ENCODE results near the gene SPRYD7. TPM values are rescaled to one million over a fixed set of nuclear protein-coding genes. Genes with fewer than 3 reads are reported as not detected.

Gene SPRYD7
- polyA plus RNA-seq (2013, experiment 1 of 4) = 4.9 TPM
- polyA plus RNA-seq (2013, experiment 2 of 4) = 4.7 TPM
- 4.2 TPM for polyA plus RNA-seq (2013, experiment 3 of 4)
- 4.4 TPM for polyA plus RNA-seq (2013, experiment 4 of 4)

GRCh38 chr13:49936075-49936967, at the start of gene SPRYD7:
SPRYD7 (minus strand) TSS chr13:49936340; CDS start chr13:49936235, 105 bp downstream.
- Histone ChIP-seq H3K4me1 (ENCODE audit: control insufficient read depth, insufficient read depth, low read length) (no peaks in the 10 kb centered on the region), H3K4me3 (ENCODE audit: insufficient read depth, low read depth, low read length) (peak within 1 kb of the TSS; percentile 57), H3K36me3 (ENCODE audit: control insufficient read depth, insufficient read depth, low read length) (no peaks in the 10 kb centered on the region), H3K27ac (ENCODE audit: insufficient read depth, low read depth, low read length, poor library complexity, severe bottlenecking) (peak within 1 kb of the TSS; percentile 63), H3K27me3 (ENCODE audit: control insufficient read depth, insufficient read depth, low read length, poor library complexity, severe bottlenecking) (peaks cover 28% of the 10 kb centered on the region), H3K9me3 (ENCODE audit: control insufficient read depth, low read length) (no peaks in the 10 kb centered on the region)
- 1% methylated on average over 71 of the region's 71 CpGs for WGBS, 2 experiments

GRCh38 chr13:49985129-49985528, 49.0 kb upstream of the SPRYD7 start:
- H3K4me1 ChIP-seq (ENCODE audit: control insufficient read depth, insufficient read depth, low read length) = no peaks in the 10 kb centered on the region
- 96 to 97% methylated on average over 1 to 2 of the region's 2 CpGs for WGBS, 2 experiments
- no peak overlapping the region for H3K4me3 ChIP-seq (ENCODE audit: insufficient read depth, low read depth, low read length)
- no peak overlapping the region for H3K27ac ChIP-seq (ENCODE audit: insufficient read depth, low read depth, low read length, poor library complexity, severe bottlenecking)
- no peaks in the 10 kb centered on the region for H3K9me3 ChIP-seq (ENCODE audit: control insufficient read depth, low read length)
- no peaks in the 10 kb centered on the region for H3K36me3 ChIP-seq (ENCODE audit: control insufficient read depth, insufficient read depth, low read length)
- H3K27me3 ChIP-seq (ENCODE audit: control insufficient read depth, insufficient read depth, low read length, poor library complexity, severe bottlenecking) = no peaks in the 10 kb centered on the region

GRCh38 chr13:49980266-49980665, 44.1 kb upstream of the SPRYD7 start:
- H3K27ac ChIP-seq (ENCODE audit: insufficient read depth, low read depth, low read length, poor library complexity, severe bottlenecking) = no peak overlapping the region
- no peaks in the 10 kb centered on the region for H3K4me1 ChIP-seq (ENCODE audit: control insufficient read depth, insufficient read depth, low read length)
- H3K27me3 ChIP-seq (ENCODE audit: control insufficient read depth, insufficient read depth, low read length, poor library complexity, severe bottlenecking) = no peaks in the 10 kb centered on the region
- H3K4me3 ChIP-seq (ENCODE audit: insufficient read depth, low read depth, low read length) = no peak overlapping the region
- no peaks in the 10 kb centered on the region for H3K36me3 ChIP-seq (ENCODE audit: control insufficient read depth, insufficient read depth, low read length)
- H3K9me3 ChIP-seq (ENCODE audit: control insufficient read depth, low read length) = no peaks in the 10 kb centered on the region

GRCh38 chr13:49977992-49978391, 41.9 kb upstream of the SPRYD7 start:
- H3K4me1 ChIP-seq (ENCODE audit: control insufficient read depth, insufficient read depth, low read length) = no peaks in the 10 kb centered on the region
- H3K4me3 ChIP-seq (ENCODE audit: insufficient read depth, low read depth, low read length) = no peak overlapping the region
- no peaks in the 10 kb centered on the region for H3K27me3 ChIP-seq (ENCODE audit: control insufficient read depth, insufficient read depth, low read length, poor library complexity, severe bottlenecking)
- no peaks in the 10 kb centered on the region for H3K36me3 ChIP-seq (ENCODE audit: control insufficient read depth, insufficient read depth, low read length)
- WGBS, 2 experiments = 92 to 94% methylated on average over 3 of the region's 3 CpGs
- no peak overlapping the region for H3K27ac ChIP-seq (ENCODE audit: insufficient read depth, low read depth, low read length, poor library complexity, severe bottlenecking)
- H3K9me3 ChIP-seq (ENCODE audit: control insufficient read depth, low read length) = no peaks in the 10 kb centered on the region

- Histone ChIP-seq H3K4me3 (ENCODE audit: insufficient read depth, low read depth, low read length) (no peak overlapping the region), H3K4me1 (ENCODE audit: control insufficient read depth, insufficient read depth, low read length) (no peaks in the 10 kb centered on the region), H3K9me3 (ENCODE audit: control insufficient read depth, low read length) (no peaks in the 10 kb centered on the region), H3K27me3 (ENCODE audit: control insufficient read depth, insufficient read depth, low read length, poor library complexity, severe bottlenecking) (no peaks in the 10 kb centered on the region), H3K36me3 (ENCODE audit: control insufficient read depth, insufficient read depth, low read length) (no peaks in the 10 kb centered on the region), H3K27ac (ENCODE audit: insufficient read depth, low read depth, low read length, poor library complexity, severe bottlenecking) (no peak overlapping the region)
- WGBS, 2 experiments = 55 to 59% methylated on average over 7 to 8 of the region's 8 CpGs
Observed at GRCh38 chr13:49976314-49977258, 40.4 kb upstream of the SPRYD7 start.

GRCh38 chr13:49975826-49976225, 39.7 kb upstream of the SPRYD7 start:
- WGBS, 2 experiments = 100% methylated on average over 1 of the region's 1 CpG; no CpG with 5 or more reads in 1 of the 2 experiments
- no peak overlapping the region for H3K27ac ChIP-seq (ENCODE audit: insufficient read depth, low read depth, low read length, poor library complexity, severe bottlenecking)
- H3K4me3 ChIP-seq (ENCODE audit: insufficient read depth, low read depth, low read length) = no peak overlapping the region
- no peaks in the 10 kb centered on the region for H3K9me3 ChIP-seq (ENCODE audit: control insufficient read depth, low read length)
- no peaks in the 10 kb centered on the region for H3K27me3 ChIP-seq (ENCODE audit: control insufficient read depth, insufficient read depth, low read length, poor library complexity, severe bottlenecking)
- no peaks in the 10 kb centered on the region for H3K36me3 ChIP-seq (ENCODE audit: control insufficient read depth, insufficient read depth, low read length)
- no peaks in the 10 kb centered on the region for H3K4me1 ChIP-seq (ENCODE audit: control insufficient read depth, insufficient read depth, low read length)

GRCh38 chr13:49972709-49973108, 36.6 kb upstream of the SPRYD7 start:
- no peak overlapping the region for H3K27ac ChIP-seq (ENCODE audit: insufficient read depth, low read depth, low read length, poor library complexity, severe bottlenecking)
- H3K36me3 ChIP-seq (ENCODE audit: control insufficient read depth, insufficient read depth, low read length) = no peaks in the 10 kb centered on the region
- no peaks in the 10 kb centered on the region for H3K4me1 ChIP-seq (ENCODE audit: control insufficient read depth, insufficient read depth, low read length)
- no peaks in the 10 kb centered on the region for H3K27me3 ChIP-seq (ENCODE audit: control insufficient read depth, insufficient read depth, low read length, poor library complexity, severe bottlenecking)
- no peaks in the 10 kb centered on the region for H3K9me3 ChIP-seq (ENCODE audit: control insufficient read depth, low read length)
- 86 to 94% methylated on average over 4 of the region's 4 CpGs for WGBS, 2 experiments
- H3K4me3 ChIP-seq (ENCODE audit: insufficient read depth, low read depth, low read length) = no peak overlapping the region

- Histone ChIP-seq H3K4me1 (ENCODE audit: control insufficient read depth, insufficient read depth, low read length) (no peaks in the 10 kb centered on the region), H3K4me3 (ENCODE audit: insufficient read depth, low read depth, low read length) (no peak overlapping the region), H3K27ac (ENCODE audit: insufficient read depth, low read depth, low read length, poor library complexity, severe bottlenecking) (no peak overlapping the region), H3K9me3 (ENCODE audit: control insufficient read depth, low read length) (no peaks in the 10 kb centered on the region), H3K27me3 (ENCODE audit: control insufficient read depth, insufficient read depth, low read length, poor library complexity, severe bottlenecking) (no peaks in the 10 kb centered on the region), H3K36me3 (ENCODE audit: control insufficient read depth, insufficient read depth, low read length) (no peaks in the 10 kb centered on the region)
- 93 to 94% methylated on average over 4 of the region's 4 CpGs for WGBS, 2 experiments
Observed at GRCh38 chr13:49967456-49967855, 31.3 kb upstream of the SPRYD7 start.

- Histone ChIP-seq H3K27me3 (ENCODE audit: control insufficient read depth, insufficient read depth, low read length, poor library complexity, severe bottlenecking) (no peaks in the 10 kb centered on the region), H3K27ac (ENCODE audit: insufficient read depth, low read depth, low read length, poor library complexity, severe bottlenecking) (no peak overlapping the region), H3K9me3 (ENCODE audit: control insufficient read depth, low read length) (no peaks in the 10 kb centered on the region), H3K4me1 (ENCODE audit: control insufficient read depth, insufficient read depth, low read length) (no peaks in the 10 kb centered on the region), H3K4me3 (ENCODE audit: insufficient read depth, low read depth, low read length) (no peak overlapping the region), H3K36me3 (ENCODE audit: control insufficient read depth, insufficient read depth, low read length) (no peaks in the 10 kb centered on the region)
- 60 to 77% methylated on average over 3 of the region's 3 CpGs for WGBS, 2 experiments
Observed at GRCh38 chr13:49958321-49958720, 22.2 kb upstream of the SPRYD7 start.

- WGBS, 2 experiments = 77 to 80% methylated on average over 3 of the region's 3 CpGs
- Histone ChIP-seq H3K9me3 (ENCODE audit: control insufficient read depth, low read length) (no peaks in the 10 kb centered on the region), H3K27ac (ENCODE audit: insufficient read depth, low read depth, low read length, poor library complexity, severe bottlenecking) (no peak overlapping the region), H3K4me1 (ENCODE audit: control insufficient read depth, insufficient read depth, low read length) (no peaks in the 10 kb centered on the region), H3K36me3 (ENCODE audit: control insufficient read depth, insufficient read depth, low read length) (no peaks in the 10 kb centered on the region), H3K4me3 (ENCODE audit: insufficient read depth, low read depth, low read length) (no peak overlapping the region), H3K27me3 (ENCODE audit: control insufficient read depth, insufficient read depth, low read length, poor library complexity, severe bottlenecking) (no peaks in the 10 kb centered on the region)
Observed at GRCh38 chr13:49956131-49956530, 20.0 kb upstream of the SPRYD7 start.
